SK-N-SH (cell line): ENCODE results near the gene PRDM7. TPM values are rescaled to one million over a fixed set of nuclear protein-coding genes. Genes with fewer than 3 reads are reported as not detected.
A peak's percentile ranks its signal among the peaks of the same experiment; 100 is the strongest.

Experiments used
- CTCF ChIA-PET: fragments of 300-600, 350-600 bp; formaldehyde crosslinking; extraction: SDS; loops from one replicate; lab custom pipeline; 2021; lab: Yijun Ruan, JAX
- POLR2A ChIA-PET: fragments of 350-600 bp; sonication (Branson Sonifier 250); formaldehyde crosslinking; extraction: SDS; loops from one replicate; lab custom pipeline; 2020; ENCODE audit warnings: antibody characterized with exemption, inconsistent platforms; lab: Yijun Ruan, JAX
- DNase-seq: peaks from one replicate; pipeline ENCODE4 v3.0.0; 2012
- H2AFZ ChIP-seq: fragments of 200-600 bp; sonication (generic); 2 replicates; pipeline ENCODE4 v1.8.1; 2016; ENCODE audit warnings: antibody characterized with exemption, mild to moderate bottlenecking, low read depth
- H3F3A ChIP-seq: fragments of 200-600 bp; sonication (generic); replicated peaks from 2 replicates; pipeline ENCODE3; 2016; ENCODE audit warnings: antibody characterized with exemption, mild to moderate bottlenecking; ENCODE audit not compliant: insufficient read depth
- H3K27ac ChIP-seq, 2 experiments: fragments of 200-500 bp in 1 of 2; fragments of 200-600 bp in 1 of 2; sonication (Bioruptor generic) in 1 of 2; sonication (generic), shearing (Covaris generic) in 1 of 2; 2 replicates each; pipeline versions ENCODE4 v1.5.1 to v1.6.1; 2014 to 2016; ENCODE audit warnings: low read depth in 2 of 2, inconsistent platforms in 1 of 2, low read length in 1 of 2, mild to moderate bottlenecking in 1 of 2, mixed read lengths in 1 of 2
- H3K27me3 ChIP-seq: fragments of 200-600 bp; sonication (generic), shearing (Covaris generic); 2 replicates; pipeline ENCODE4 v1.6.1; 2016; ENCODE audit warnings: mixed run types; ENCODE audit not compliant: insufficient read depth
- H3K36me3 ChIP-seq, 2 experiments: fragments of 200-500 bp in 1 of 2; fragments of 200-600 bp in 1 of 2; sonication (Bioruptor generic) in 1 of 2; sonication (generic) in 1 of 2; replicated peaks in 1 of 2; 2 replicates each; pipeline versions ENCODE3 to v1.5.1; 2014 to 2016; ENCODE audit warnings: low read length in 1 of 2, mild to moderate bottlenecking in 1 of 2; ENCODE audit not compliant: insufficient read depth in 2 of 2, control insufficient read depth in 1 of 2
- H3K4me1 ChIP-seq, 2 experiments: fragments of 200-500 bp in 1 of 2; fragments of 200-600 bp in 1 of 2; sonication (Bioruptor generic) in 1 of 2; sonication (generic), shearing (Covaris generic) in 1 of 2; 2 replicates each; pipeline versions ENCODE4 v1.5.1 to v1.6.1; 2014 to 2016; ENCODE audit warnings: low read depth in 1 of 2, low read length in 1 of 2, mixed run types in 1 of 2; ENCODE audit not compliant: insufficient read depth in 2 of 2, control insufficient read depth in 1 of 2
- H3K4me2 ChIP-seq: fragments of 200-600 bp; sonication (generic), shearing (Covaris generic); 2 replicates; pipeline ENCODE4 v1.6.1; 2017; ENCODE audit warnings: mixed run types
- H3K4me3 ChIP-seq, 2 experiments: fragments of 200-500 bp in 1 of 2; fragments of 200-600 bp in 1 of 2; sonication (Bioruptor generic) in 1 of 2; sonication (generic), shearing (Covaris generic) in 1 of 2; 2 replicates each; pipeline versions ENCODE4 v1.5.1 to v1.8.1; 2014 to 2016; ENCODE audit warnings: low read depth in 2 of 2, inconsistent platforms in 1 of 2, low read length in 1 of 2, mild to moderate bottlenecking in 1 of 2, mixed read lengths in 1 of 2, moderate library complexity in 1 of 2
- H3K79me2 ChIP-seq: fragments of 200-600 bp; sonication (generic); 2 replicates; pipeline ENCODE4 v1.8.1; 2017; ENCODE audit warnings: mild to moderate bottlenecking; ENCODE audit not compliant: insufficient read depth
- H3K9ac ChIP-seq: fragments of 200-600 bp; sonication (generic); 2 replicates; pipeline ENCODE4 v1.6.1; 2017; ENCODE audit warnings: mixed run types
- H3K9me2 ChIP-seq: fragments of 200-600 bp; sonication (generic); 2 replicates; pipeline ENCODE4 v1.6.1; 2017; ENCODE audit warnings: mixed run types
- H3K9me3 ChIP-seq: fragments of 200-600 bp; sonication (generic); 2 replicates; pipeline ENCODE4 v1.6.1; 2017; ENCODE audit warnings: mixed run types, mild to moderate bottlenecking, moderate library complexity
- H4K20me1 ChIP-seq: fragments of 200-600 bp; sonication (generic); 2 replicates; pipeline ENCODE4 v1.6.1; 2017; ENCODE audit warnings: mild to moderate bottlenecking, mixed run types; ENCODE audit not compliant: insufficient read depth
- EZH2phosphoT487 ChIP-seq: fragments of 200-600 bp; sonication (generic); IDR thresholded peaks from 2 replicates; pipeline ENCODE4 v1.6.1; 2017; ENCODE audit warnings: low read depth, mixed run types, mild to moderate bottlenecking, antibody characterized with exemption, moderate library complexity, borderline replicate concordance
- FOSL2 ChIP-seq: IDR thresholded peaks from 2 replicates; pipeline ENCODE4 v1.4.0; 2012; ENCODE audit warnings: low read depth, mild to moderate bottlenecking, moderate library complexity, borderline replicate concordance
- FOXJ3 ChIP-seq: sonication (generic); formaldehyde crosslinking; IDR thresholded peaks from 2 replicates; pipeline ENCODE4 v1.5.1; 2020; ENCODE audit warnings: mild to moderate bottlenecking, missing genetic modification reagents
- GATA2 ChIP-seq: sonication (generic); formaldehyde crosslinking; IDR thresholded peaks from 2 replicates; pipeline ENCODE4 v1.5.0; 2020; ENCODE audit warnings: mild to moderate bottlenecking, missing genetic modification reagents
- NFIC ChIP-seq: IDR thresholded peaks from 2 replicates; pipeline ENCODE4 v1.4.0; 2012; ENCODE audit warnings: borderline replicate concordance
- POLR2AphosphoS5 ChIP-seq: IDR thresholded peaks from 2 replicates; pipeline ENCODE4 v1.6.1; 2012; ENCODE audit warnings: low read depth, low read length
- RAD21 ChIP-seq: IDR thresholded peaks from 2 replicates; pipeline ENCODE4 v1.6.1; 2012; ENCODE audit warnings: mild to moderate bottlenecking, low read length
- RCOR1 ChIP-seq: fragments of 150-350 bp; IDR thresholded peaks from 2 replicates; pipeline ENCODE4 v1.6.1; 2017; ENCODE audit warnings: antibody characterized with exemption, low read length
- RFX5 ChIP-seq: IDR thresholded peaks from 2 replicates; pipeline ENCODE4 v1.6.1; 2012; ENCODE audit warnings: mild to moderate bottlenecking, improper control_type of control experiment, low read length
- RXRA ChIP-seq: IDR thresholded peaks from 2 replicates; pipeline ENCODE4 v1.4.0; 2012; ENCODE audit warnings: low read depth, mild to moderate bottlenecking, borderline replicate concordance
- TAF1 ChIP-seq: IDR thresholded peaks from 2 replicates; pipeline ENCODE4 v1.6.1; 2012; ENCODE audit warnings: low read depth, mild to moderate bottlenecking, low read length, moderate library complexity, borderline replicate concordance
- TCF12 ChIP-seq: IDR thresholded peaks from 2 replicates; pipeline ENCODE4 v1.4.0; 2012
- TEAD4 ChIP-seq: IDR thresholded peaks from 2 replicates; pipeline ENCODE4 v1.4.0; 2012; ENCODE audit warnings: mild to moderate bottlenecking, borderline replicate concordance; ENCODE audit not compliant: insufficient read depth
- YY1 ChIP-seq: IDR thresholded peaks from 2 replicates; pipeline ENCODE4 v1.4.0; 2012; ENCODE audit warnings: low read depth, mild to moderate bottlenecking
- WGBS: methylation state at CpG from one replicate; pipeline ENCODE4 v1.1.6; 2017; ENCODE audit warnings: low lambda C conversion rate; 5-methylcytosine and 5-hydroxymethylcytosine counted together
- polyA plus RNA-seq, 3 experiments: library from polyadenylated mRNA; depleted of rRNA; stranded (reverse); fragments of >200 nt; gene quantifications; 2 replicates each; pipeline ENCODE4 v1.2.3, GENCODE V29; 2012
- TF ChIP-seq, protein P1 (sequence below): fragments of 200-600 bp; sonication (generic); IDR thresholded peaks from 2 replicates; pipeline ENCODE4 v1.6.1; 2017; ENCODE audit warnings: antibody characterized with exemption, mild to moderate bottlenecking, moderate library complexity
- TF ChIP-seq, protein P2 (sequence below): fragments of 150-350 bp; IDR thresholded peaks from 2 replicates; pipeline ENCODE4 v1.6.1; 2017; ENCODE audit warnings: antibody characterized with exemption, low read length, low read depth, borderline replicate concordance
- TF ChIP-seq, protein P3 (sequence below): IDR thresholded peaks from 2 replicates; pipeline ENCODE4 v1.4.0; 2012; ENCODE audit warnings: low read depth, borderline replicate concordance
- TF ChIP-seq, protein P4 (sequence below): fragments of 150-350 bp; IDR thresholded peaks from 2 replicates; pipeline ENCODE4 v1.6.1; 2016; ENCODE audit warnings: mild to moderate bottlenecking, low read depth, low read length
- TF ChIP-seq, protein P5 (sequence below): IDR thresholded peaks from 2 replicates; pipeline ENCODE4 v1.4.0; 2012; ENCODE audit warnings: low read depth

Gene PRDM7
- polyA plus RNA-seq, 1 of the 3 experiments (the other 2 are of a cell fraction) = not detected

DNA sequence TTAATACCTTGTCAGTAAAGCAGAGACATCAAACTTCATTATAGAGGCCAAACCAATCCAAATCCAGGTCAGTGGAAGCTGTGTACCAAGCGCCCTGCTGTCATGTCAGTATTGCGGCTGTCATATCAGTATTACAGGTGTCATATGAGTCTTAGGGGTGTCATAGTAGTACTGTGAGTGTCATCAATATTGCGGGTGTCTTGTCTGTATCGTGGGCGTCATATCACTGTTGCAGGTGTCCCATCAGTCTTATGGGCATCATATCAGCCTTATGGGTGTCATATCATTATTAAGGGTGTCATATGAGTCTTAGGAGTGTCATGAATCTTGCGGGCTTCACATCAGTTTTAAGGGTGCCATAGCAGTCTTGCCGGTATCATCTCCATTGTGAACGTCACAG is 6.0 kb upstream of the PRDM7 start (continued):
- TF ChIP-seq, protein P1, sequence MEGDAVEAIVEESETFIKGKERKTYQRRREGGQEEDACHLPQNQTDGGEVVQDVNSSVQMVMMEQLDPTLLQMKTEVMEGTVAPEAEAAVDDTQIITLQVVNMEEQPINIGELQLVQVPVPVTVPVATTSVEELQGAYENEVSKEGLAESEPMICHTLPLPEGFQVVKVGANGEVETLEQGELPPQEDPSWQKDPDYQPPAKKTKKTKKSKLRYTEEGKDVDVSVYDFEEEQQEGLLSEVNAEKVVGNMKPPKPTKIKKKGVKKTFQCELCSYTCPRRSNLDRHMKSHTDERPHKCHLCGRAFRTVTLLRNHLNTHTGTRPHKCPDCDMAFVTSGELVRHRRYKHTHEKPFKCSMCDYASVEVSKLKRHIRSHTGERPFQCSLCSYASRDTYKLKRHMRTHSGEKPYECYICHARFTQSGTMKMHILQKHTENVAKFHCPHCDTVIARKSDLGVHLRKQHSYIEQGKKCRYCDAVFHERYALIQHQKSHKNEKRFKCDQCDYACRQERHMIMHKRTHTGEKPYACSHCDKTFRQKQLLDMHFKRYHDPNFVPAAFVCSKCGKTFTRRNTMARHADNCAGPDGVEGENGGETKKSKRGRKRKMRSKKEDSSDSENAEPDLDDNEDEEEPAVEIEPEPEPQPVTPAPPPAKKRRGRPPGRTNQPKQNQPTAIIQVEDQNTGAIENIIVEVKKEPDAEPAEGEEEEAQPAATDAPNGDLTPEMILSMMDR = no peak
- TF ChIP-seq FOXJ3 = no peak
- TF ChIP-seq, protein P2, sequence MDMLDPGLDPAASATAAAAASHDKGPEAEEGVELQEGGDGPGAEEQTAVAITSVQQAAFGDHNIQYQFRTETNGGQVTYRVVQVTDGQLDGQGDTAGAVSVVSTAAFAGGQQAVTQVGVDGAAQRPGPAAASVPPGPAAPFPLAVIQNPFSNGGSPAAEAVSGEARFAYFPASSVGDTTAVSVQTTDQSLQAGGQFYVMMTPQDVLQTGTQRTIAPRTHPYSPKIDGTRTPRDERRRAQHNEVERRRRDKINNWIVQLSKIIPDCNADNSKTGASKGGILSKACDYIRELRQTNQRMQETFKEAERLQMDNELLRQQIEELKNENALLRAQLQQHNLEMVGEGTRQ = no peak

DNA sequence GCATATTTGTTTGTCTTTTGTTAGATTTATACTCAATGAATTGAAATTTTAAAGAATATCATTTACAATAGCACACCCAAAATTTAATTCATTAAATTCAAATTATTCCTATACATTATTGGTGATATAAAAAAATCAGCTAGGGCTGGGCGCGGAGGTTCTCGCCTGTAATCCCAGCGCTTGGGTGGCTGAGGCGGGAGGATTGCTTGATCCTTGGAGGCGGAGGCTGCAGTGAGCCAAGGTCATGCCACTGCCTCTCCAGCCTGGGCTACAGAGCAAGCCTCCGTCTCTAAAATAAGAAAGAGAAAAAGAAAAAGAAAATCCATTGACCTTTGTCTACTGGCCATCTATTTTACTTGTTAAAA is 4.5 kb upstream of the PRDM7 start:
- H4K20me1 ChIP-seq = no peaks in the 10 kb centered on the region
- peaks cover 6% of the 10 kb centered on the region for H3F3A ChIP-seq
- H3K4me3 ChIP-seq = peak overlapping the region in 1 of 2 experiments; percentile 67; a peak in 1 of 4 replicates
- CTCF ChIA-PET = interaction anchor here (0.7 to 2.0 kb wide), 15 partner anchors 9 to 139 kb away, joined by 3 to 16 read pairs (median 4); partner anchors contain the start of gene DBNDD1
- no peaks in the 10 kb centered on the region for H3K9me3 ChIP-seq
- H3K9ac ChIP-seq = no peak overlapping the region
- H3K36me3 ChIP-seq = no peaks in the 10 kb centered on the region
- no peak for DNase-seq
- H2AFZ ChIP-seq = no peak overlapping the region
- WGBS = 19% methylated on average over 7 of the region's 7 CpGs
- no peak for TF ChIP-seq RXRA
- TF ChIP-seq YY1 = no peak
- TF ChIP-seq TEAD4 = no peak
- TF ChIP-seq GATA2 = no peak
- TF ChIP-seq, protein P3, sequence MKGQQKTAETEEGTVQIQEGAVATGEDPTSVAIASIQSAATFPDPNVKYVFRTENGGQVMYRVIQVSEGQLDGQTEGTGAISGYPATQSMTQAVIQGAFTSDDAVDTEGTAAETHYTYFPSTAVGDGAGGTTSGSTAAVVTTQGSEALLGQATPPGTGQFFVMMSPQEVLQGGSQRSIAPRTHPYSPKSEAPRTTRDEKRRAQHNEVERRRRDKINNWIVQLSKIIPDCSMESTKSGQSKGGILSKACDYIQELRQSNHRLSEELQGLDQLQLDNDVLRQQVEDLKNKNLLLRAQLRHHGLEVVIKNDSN = no peak
- TF ChIP-seq, protein P4, sequence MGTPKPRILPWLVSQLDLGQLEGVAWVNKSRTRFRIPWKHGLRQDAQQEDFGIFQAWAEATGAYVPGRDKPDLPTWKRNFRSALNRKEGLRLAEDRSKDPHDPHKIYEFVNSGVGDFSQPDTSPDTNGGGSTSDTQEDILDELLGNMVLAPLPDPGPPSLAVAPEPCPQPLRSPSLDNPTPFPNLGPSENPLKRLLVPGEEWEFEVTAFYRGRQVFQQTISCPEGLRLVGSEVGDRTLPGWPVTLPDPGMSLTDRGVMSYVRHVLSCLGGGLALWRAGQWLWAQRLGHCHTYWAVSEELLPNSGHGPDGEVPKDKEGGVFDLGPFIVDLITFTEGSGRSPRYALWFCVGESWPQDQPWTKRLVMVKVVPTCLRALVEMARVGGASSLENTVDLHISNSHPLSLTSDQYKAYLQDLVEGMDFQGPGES = no peak
- TF ChIP-seq FOSL2 = no peak
- H3K4me2 ChIP-seq = peak overlapping the region; percentile 73; the same call in 1 of the 2 replicates
- H3K4me1 ChIP-seq = peaks cover 5 to 17% of the 10 kb centered on the region in 2 experiments; a peak in 3 of 4 replicates
- H3K79me2 ChIP-seq = no peaks in the 10 kb centered on the region
- no peak overlapping the region for H3K27ac ChIP-seq
- POLR2A ChIA-PET = interaction anchor here (0.6 kb wide), 1 partner anchor 17 kb away, joined by 3 read pairs; no protein-coding TSS in a partner anchor
- H3K27me3 ChIP-seq = no peaks in the 10 kb centered on the region; the same call in 1 of the 2 replicates
- no peaks in the 10 kb centered on the region for H3K9me2 ChIP-seq

DNA sequence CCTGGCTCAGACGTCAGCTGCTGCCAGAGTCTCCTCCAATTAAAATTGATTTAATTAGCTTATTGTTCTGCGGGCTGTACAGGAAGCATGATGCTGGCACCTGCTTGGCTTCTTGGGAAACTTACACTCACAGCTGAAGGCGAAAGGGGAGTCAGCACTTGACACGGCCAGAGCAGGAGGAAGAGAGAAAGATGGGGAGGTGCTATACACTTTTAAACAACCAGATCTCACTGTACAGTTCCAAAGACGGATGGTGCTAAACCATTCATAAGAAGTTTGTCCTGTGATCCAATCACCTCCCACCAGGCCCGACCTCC is 1.4 kb upstream of the PRDM7 start:
- Histone ChIP-seq H2AFZ (no peak overlapping the region), H3K79me2 (no peaks in the 10 kb centered on the region), H3K4me3 (no peak overlapping the region), H3K27me3 (no peaks in the 10 kb centered on the region; the same call in 1 of the 2 replicates), H3K4me1 (peaks cover 5 to 17% of the 10 kb centered on the region in 2 experiments; a peak in 3 of 4 replicates), H3K36me3 (no peaks in the 10 kb centered on the region), H3K9me3 (no peaks in the 10 kb centered on the region), H3K9me2 (no peaks in the 10 kb centered on the region), H3F3A (peaks cover 6% of the 10 kb centered on the region), H3K27ac (no peak overlapping the region; a peak in 1 of 4 replicates), H3K9ac (no peak overlapping the region), H3K4me2 (no peak overlapping the region), H4K20me1 (no peaks in the 10 kb centered on the region)
- no peak for DNase-seq
- WGBS = 75% methylated on average over 5 of the region's 6 CpGs
- POLR2A ChIA-PET = no interaction called here
- CTCF ChIA-PET = no interaction called here
- TF ChIP-seq EZH2phosphoT487 = no peak
- TF ChIP-seq, protein P5, sequence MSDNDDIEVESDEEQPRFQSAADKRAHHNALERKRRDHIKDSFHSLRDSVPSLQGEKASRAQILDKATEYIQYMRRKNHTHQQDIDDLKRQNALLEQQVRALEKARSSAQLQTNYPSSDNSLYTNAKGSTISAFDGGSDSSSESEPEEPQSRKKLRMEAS = no peak
- TF ChIP-seq NFIC = no peak
- no peak for TF ChIP-seq POLR2AphosphoS5
- no peak for TF ChIP-seq RAD21
- TF ChIP-seq TEAD4 = no peak
- TF ChIP-seq RFX5 = no peak
- TF ChIP-seq TCF12 = no peak
- no peak for TF ChIP-seq TAF1
- TF ChIP-seq RCOR1 = no peak
